NCI-H748 (cell line): ENCODE data around the gene IL17F.

ENCODE experiments used
- DNase-seq: peaks from one replicate; lab custom pipeline; 2025; ENCODE audit not compliant: unreplicated experiment; lab: John Stamatoyannopoulos, UW

IL17F gene

GRCh38 chr6:52195886-52196285 lies 48.4 kb downstream of the IL17F start:
- DNase-seq, result no peak

DNA sequence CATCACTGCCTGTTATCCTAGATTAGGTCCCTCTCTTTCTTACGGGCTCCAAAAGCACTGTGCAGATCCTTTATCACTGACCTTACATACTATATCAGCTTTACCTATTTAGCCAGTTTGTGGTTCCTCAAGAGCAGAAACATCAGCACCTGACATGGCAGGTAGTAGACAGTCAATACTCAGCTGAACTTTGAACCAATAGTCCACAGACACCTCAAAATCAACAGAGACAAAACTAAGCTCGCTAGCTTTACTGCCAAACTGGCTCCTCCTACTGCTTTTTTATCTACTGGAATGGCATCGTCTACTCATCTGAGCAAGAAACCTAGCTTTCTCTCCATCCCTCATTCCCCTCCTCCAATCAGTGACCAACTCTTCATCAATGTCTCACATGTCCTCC lies 52.5 kb downstream of the IL17F start:
- no peak for DNase-seq

GRCh38 chr6:52190409-52190808 lies 53.9 kb downstream of the IL17F start:
- no peak for DNase-seq

GRCh38 chr6:52189974-52190373 lies 54.3 kb downstream of the IL17F start:
- no peak for DNase-seq

DNA sequence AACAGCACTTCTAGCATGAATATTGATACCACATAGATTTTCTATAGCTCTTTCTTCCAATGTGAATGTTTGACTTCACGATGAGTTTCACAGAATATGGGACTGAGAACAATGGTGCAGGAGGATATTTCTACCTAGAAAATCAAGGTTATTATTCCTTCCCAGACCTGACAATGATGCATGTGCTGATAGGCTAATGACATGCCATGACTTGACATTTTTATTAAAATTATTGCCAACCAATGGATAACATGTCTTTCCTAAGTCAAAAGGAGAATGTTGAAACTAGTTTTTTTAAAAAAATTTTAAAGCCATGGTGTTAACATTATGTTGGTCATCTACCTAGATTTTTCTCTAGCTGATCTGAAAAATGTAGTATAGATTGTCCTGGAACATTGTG lies 57.2 kb downstream of the IL17F start:
- DNase-seq, result no peak
